SIG-M5 treated with dmso at 0.1 percent for 504 hours (cell line): ENCODE results near the gene PDE6D.

ENCODE experiments used
- DNase-seq: peaks from one replicate; lab custom pipeline; 2025; ENCODE audit not compliant: unreplicated experiment; lab: John Stamatoyannopoulos, UW

PDE6D gene

GRCh38 chr2:231684314-231685223 lies 96.5 kb downstream of the PDE6D start:
- DNase-seq: no peak

- DNase-seq: no peak
These were observed 97.5 kb downstream of the PDE6D start for GRCh38 chr2:231683292-231684235.

- DNase-seq: no peak
These were observed 98.3 kb downstream of the PDE6D start for GRCh38 chr2:231682603-231683291.
